HG03103 (cell line): ENCODE results near the gene ARPP19.
A peak's percentile ranks its signal among the peaks of the same experiment; 100 is the strongest.
"Not testable (repeated sequence)": the region's sequence is repeated elsewhere in the genome, so short reads cannot be mapped to it uniquely, and the experiment has no call there.

Experiments used
- ATAC-seq: cut with Tn5 transposase; IDR thresholded peaks from one replicate; pipeline ENCODE4 v1.9.1; 2021; ENCODE audit warnings: low read depth; ENCODE audit not compliant: unreplicated experiment

Gene ARPP19

GRCh38 chr15:52552303-52552702 lies 16.5 kb downstream of the ARPP19 start:
- ATAC-seq = no peak

- ATAC-seq = no peak
Measured at GRCh38 chr15:52551762-52552161, 17.1 kb downstream of the ARPP19 start.

- not testable (repeated sequence) for ATAC-seq
Measured at GRCh38 chr15:52551186-52551585, 17.6 kb downstream of the ARPP19 start.

DNA sequence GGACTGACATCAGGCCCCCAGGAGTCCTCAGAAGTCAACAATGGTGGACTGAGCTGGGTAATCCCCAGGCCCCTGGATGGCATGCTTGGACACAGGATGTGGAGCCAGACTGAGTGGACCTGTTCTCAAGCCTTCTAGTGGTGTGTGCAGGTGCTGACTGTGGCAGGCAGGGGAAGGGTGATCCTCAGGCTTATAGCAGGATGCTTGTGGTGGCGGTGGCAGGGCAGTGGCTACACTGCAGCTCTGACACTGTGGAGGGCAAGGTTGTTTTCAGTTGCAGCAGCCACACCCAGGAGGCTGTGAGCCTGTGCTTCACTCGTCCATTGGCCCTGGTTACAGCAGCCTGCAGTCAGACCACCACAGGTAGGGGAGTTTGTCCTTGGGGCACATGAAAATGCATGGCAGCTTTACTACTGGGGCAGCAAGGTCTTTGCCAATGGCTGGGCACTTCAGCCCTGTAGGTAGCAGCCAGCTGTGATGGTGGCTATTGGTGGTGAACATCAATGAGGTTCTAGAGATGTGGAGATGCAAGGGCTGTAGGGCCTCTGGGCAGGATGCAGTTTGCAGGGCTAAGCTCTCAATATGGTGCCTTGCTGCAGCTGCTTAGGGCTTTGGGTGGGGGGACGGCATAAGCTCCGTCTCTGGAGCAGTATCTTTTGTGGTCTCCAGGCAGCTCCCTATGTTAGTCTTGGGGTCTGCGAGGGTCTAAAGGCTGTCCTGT lies 22.6 kb downstream of the ARPP19 start:
- ATAC-seq = no peak

DNA sequence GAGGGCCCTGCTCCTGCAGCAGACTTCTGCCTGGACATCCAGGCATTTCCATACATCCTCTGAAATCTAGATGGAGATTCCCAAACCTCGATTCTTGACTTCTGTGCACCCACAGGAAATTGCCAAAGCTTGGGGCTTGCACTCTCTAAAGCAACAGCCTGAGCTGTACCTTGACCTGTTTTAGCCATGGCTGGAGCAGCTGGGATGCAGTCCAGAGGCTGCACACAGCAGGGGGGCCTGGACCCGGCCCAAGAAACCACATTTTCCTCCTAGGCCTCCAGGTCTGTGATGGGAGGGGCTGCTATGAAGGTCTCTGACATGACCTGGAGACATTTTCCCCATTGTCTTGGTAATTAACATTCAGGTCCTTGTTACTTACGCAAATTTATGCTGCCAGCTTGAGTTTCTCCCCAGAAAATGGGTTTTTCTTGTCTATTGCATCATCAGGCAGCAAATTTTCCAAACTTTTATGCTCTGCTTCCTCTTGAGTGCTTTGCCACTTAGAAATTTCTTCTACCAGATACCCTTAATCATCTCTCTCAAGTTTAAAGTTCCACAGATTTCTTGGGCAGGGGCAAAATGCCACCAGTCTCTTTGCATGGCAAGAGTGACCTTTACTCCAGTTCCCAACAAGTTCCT lies 28.3 kb downstream of the ARPP19 start:
- no peak for ATAC-seq

- no peak for ATAC-seq
Measured at GRCh38 chr15:52537459-52537858, 31.4 kb downstream of the ARPP19 start.

- no peak for ATAC-seq
Measured at GRCh38 chr15:52532427-52532826, 36.4 kb downstream of the ARPP19 start.

GRCh38 chr15:52529940-52530339 lies 38.9 kb downstream of the ARPP19 start:
- no peak for ATAC-seq

DNA sequence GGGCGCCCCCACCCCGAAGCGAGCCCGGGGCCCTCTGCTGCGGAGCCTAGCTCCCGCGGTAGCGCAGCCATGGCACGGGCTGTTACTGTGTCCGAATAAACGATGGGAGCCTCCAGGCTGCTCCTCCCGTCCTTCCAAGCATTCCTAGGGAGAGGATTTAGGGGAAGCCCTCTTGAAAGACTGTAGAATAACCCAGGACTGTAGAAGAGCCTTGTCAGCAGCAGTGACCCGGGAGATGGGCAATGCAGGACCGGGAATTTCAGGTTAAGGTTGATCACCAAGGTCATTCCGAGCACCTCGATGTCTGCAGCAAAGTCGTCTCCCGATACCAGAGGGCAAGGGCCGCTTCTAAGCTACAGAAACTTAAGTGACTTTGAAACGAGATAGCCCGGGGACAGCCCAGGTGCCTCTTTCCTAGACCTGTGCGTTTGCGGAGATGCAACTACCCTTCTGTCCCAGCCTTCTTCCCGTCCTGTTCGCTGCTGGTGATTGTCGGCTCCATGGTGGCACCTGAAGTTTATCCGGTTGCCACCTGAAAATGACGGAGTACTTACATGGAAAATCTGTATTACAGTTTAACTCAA lies 39.4 kb downstream of the ARPP19 start:
- ATAC-seq = no peak

DNA sequence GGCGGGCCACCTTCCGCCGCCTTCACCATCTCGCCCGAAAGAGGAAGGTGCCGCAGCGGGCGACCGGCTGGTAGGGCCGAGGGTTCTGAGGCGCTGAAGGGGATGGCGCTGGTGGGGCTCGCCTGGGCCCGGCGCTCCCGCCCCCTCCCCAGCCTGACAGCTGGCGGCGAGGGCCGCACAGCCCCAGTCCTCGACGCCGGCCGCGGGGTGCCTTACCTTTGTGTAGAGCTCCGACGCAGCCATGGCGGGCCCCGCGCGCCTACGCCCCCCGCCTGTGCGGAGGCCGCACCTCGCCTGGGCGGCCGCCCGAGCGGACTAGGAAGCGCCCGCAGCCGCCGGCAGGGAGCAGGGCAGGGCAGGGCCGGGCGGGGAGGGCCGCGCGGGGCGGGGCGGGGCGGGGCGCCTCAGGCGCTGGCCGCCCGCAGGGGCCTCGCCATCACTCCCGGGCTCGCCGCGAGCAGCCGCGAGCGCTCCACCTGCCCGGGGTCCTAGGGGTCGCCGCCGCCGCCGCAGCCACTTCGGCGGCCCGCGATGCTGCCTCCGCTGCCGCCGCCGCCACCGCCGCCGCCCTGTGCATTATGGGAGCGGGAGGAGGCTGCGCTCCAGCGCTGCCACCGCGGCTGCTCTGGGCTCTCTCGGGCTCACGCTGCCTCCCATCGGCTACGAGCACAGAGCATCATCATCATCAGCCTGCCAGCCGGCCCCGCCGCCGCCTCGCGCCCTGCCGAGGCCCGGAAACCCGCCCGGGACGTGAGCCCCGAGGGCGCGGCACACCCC lies 40.1 kb downstream of the ARPP19 start, which contains the start of gene MYO5A:
Gene MYO5A, minus strand, starts transcription at position 317 of the 777 bp plus-strand sequence. Its CDS starts 74 bp downstream, at position 243.
- ATAC-seq = peak; percentile 70

DNA sequence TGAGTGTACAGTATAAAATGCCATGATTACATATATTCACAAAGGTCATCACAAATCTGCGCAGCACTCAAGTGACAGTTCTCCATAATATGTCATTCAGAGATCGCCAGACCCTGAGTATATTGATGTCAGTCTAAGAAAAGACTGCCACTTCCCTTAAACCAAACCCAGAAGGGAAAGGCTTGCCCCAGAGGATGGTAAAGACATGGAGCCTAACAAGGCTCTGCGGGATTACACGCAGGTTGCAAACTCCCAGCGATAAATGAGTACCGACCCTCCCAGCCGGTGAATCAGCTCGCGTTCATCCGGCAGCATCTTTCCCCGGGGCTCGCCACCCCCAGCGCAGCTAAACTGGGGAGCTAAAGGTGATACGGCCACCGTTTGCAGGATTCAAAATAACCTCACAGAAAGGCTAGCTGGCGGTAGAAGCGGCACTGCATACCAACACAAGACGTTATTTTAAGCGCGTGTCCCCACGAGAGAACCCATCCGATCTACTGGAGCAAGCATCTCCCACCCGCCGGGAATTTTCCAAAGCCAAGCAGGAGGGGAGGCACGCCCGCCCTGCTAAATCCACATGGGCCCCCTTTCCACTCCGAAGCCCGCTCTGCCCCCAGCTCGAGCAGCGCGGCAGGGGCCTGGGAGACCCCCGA lies 40.8 kb downstream of the ARPP19 start:
- no peak for ATAC-seq

DNA sequence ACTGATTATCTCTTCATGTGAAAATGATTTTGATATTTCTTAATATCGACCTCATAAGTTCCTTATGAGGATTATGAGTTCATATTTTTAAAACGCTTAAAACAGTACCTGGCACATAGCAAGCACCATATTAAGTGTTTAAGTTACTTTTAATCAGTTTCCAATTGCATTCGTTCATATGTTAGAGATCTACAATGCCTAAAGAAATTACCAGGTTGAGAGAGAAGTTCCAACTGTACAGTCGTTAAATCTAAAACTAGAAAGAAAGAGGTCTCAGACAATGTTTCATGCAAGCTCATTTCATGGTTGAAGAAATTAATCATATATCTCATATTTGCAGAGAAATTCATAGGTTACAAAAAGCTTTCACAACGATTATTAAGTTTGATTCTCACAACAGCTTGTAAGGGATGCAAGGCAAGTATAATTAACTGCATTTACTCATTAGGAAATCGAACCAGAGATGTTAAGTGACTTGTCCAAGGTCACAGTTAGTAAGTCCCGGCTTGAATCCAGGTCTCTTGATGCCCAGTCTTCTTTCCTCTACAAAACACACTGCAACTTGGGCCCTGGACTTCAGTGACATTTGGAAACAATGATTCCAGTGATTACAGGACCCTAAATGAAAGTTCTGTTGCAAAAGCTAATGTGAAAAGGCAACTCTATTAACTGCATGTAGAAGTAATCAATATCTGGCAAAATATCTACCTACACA lies 41.5 kb downstream of the ARPP19 start:
- ATAC-seq = no peak

GRCh38 chr15:52524223-52525136 lies 44.4 kb downstream of the ARPP19 start:
- no peak for ATAC-seq

DNA sequence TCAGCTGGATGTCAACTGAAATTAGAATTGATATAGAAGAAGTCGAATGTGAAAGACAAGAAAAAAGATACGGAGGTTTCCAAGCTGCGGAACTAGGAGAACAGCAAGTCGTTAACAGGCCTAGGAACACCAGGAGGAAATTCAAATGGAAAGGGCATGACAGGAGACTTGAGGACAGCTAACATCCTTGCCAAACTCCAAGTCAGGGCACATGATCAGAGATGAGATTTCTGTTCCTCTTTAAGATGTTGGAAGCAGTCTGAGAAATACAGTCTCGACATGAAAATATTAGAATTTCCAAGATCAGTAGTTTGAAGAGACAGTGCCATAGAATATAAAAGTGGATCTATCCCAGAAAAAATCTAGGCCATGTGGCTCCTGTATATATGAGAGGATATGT lies 45.2 kb downstream of the ARPP19 start:
- ATAC-seq = no peak

- ATAC-seq = no peak
Measured at GRCh38 chr15:52523192-52523591, 45.6 kb downstream of the ARPP19 start.

DNA sequence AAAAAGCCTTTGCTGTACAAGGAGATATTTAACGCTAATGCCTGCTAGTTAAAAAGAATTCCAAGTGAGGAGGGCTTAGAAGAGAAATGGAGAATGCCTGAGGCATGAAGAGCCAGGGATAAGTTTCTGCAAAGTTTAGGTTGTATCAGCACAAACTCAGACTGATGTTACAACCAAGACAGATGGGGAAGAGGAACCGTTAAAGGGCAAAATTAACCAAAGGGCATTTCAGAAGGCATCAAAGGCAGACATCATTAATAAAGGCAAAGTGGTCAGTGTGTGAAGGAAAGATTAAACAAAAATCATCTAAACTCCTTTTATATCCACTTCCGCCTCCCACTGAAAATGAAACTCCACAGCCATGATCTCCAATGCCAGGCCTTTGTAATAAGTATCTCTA lies 47.1 kb downstream of the ARPP19 start:
- ATAC-seq = no peak

- ATAC-seq = no peak
Measured at GRCh38 chr15:52520421-52520820, 48.4 kb downstream of the ARPP19 start.

DNA sequence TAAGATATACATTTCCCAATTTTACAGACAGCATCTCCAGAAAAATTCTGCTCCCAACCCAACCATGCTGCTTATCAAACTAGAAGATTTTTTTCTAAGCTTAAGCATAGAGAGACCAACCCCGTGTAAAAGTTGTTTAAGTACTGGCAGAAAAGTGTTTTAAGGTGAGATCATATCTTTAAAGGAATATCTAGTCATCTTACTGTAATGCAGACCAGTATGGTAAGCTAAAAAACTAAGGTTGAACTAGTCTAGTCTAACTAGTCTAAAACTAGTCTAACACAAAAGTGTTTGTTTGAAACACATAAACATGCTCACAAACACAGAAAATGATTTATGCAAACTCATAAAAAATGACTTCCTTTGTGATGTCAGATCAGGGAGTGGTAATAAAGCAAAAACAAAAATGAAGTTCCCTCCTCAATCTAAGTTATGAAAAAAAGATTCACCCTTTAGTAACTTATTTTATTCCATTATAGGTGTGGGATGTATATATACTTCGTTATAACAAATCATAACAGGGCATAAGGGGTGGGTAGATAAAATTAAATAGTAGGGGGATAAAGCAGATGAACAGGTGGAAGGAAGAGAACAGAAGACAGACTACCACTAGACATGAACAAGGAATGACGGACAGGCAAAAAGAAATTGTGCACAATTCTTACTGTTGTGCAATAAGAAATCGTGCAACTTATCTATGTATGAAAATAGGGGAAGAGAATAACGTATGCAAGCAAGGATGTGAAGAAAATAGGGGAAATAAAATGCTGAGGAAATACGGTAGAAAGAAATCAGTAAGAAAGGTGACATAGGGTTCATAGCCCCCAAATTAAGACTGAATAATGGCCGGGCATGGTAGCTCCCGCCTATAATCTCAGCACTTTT lies 50.1 kb downstream of the ARPP19 start:
- no peak for ATAC-seq
